HG02884 (cell line): Measurements from ENCODE around the gene TICRR.

Experiments
- ATAC-seq: cut with Tn5 transposase; IDR thresholded peaks from one replicate; pipeline ENCODE4 v1.9.1; 2021; ENCODE audit warnings: mild to moderate bottlenecking, moderate library complexity; ENCODE audit not compliant: unreplicated experiment

Gene TICRR

GRCh38 chr15:89653578-89653977 lies 78.3 kb downstream of the TICRR start:
- ATAC-seq: no peak

- no peak for ATAC-seq
Measured at GRCh38 chr15:89654301-89654761, 79.1 kb downstream of the TICRR start.

- no peak for ATAC-seq
Measured at GRCh38 chr15:89654847-89655805, 79.9 kb downstream of the TICRR start, which contains the start of gene KIF7. Gene KIF7, minus strand, starts transcription at chr15:89655467. Its CDS starts 2,537 bp downstream, at chr15:89652930.

GRCh38 chr15:89656116-89656815 lies 81.0 kb downstream of the TICRR start:
- ATAC-seq: no peak

GRCh38 chr15:89657686-89658200 lies 82.5 kb downstream of the TICRR start:
- ATAC-seq: no peak

GRCh38 chr15:89659295-89659694 lies 84.0 kb downstream of the TICRR start:
- ATAC-seq: no peak

GRCh38 chr15:89660556-89660955 lies 85.3 kb downstream of the TICRR start:
- ATAC-seq: no peak

GRCh38 chr15:89662893-89663626 lies 87.8 kb downstream of the TICRR start:
- no peak for ATAC-seq

GRCh38 chr15:89664441-89665350 lies 89.4 kb downstream of the TICRR start:
- ATAC-seq: no peak

GRCh38 chr15:89665449-89666181 lies 90.3 kb downstream of the TICRR start:
- no peak for ATAC-seq

- ATAC-seq: no peak
Measured at GRCh38 chr15:89666184-89666857, 91.1 kb downstream of the TICRR start.

- ATAC-seq: no peak
Measured at GRCh38 chr15:89666858-89667705, 91.8 kb downstream of the TICRR start.

GRCh38 chr15:89667706-89667960 lies 92.4 kb downstream of the TICRR start:
- ATAC-seq: no peak

- ATAC-seq: no peak
Measured at GRCh38 chr15:89668171-89668570, 92.9 kb downstream of the TICRR start.

GRCh38 chr15:89669309-89669865 lies 94.1 kb downstream of the TICRR start:
- no peak for ATAC-seq

- no peak for ATAC-seq
Measured at GRCh38 chr15:89669941-89670340, 94.7 kb downstream of the TICRR start.

GRCh38 chr15:89670971-89671560 lies 95.8 kb downstream of the TICRR start:
- ATAC-seq: no peak
